ENCODE results near the gene ABI2. TPM values are rescaled to one million over a fixed set of nuclear protein-coding genes. Genes with fewer than 3 reads are reported as not detected.

Gene ABI2
- total RNA-seq, 1 experiment from 2014 or later: 75.6 TPM

DNA sequence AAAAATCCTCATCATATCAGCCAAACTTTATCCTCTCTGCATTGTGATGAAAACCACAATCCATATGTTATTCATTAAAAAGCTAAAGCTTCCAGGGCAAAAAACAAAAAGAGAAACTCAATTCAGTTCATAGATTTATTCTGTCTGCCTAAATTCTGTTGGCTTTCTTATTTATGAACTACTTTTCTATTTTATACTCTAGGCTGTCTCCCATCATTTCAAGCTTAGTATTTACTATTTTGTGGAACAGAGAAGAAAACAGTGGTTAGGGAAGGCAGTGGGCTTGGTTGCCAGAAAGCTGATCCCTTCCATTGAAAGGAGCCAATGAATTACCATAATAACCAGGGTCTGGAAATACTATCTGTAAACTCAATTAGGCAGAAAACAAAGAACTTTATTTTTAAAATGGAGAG lies 135.1 kb downstream of the ABI2 start:
- DNase-seq (ENCODE audit: low read depth, low spot score): no peak
- no peak overlapping the region for H3K4me2 ChIP-seq (ENCODE audit: low read length)
- ATAC-seq: no peak
- no peak overlapping the region for H3K9ac ChIP-seq (ENCODE audit: low read length)
- RAD21 ChIA-PET (ENCODE audit: low non-redundant PET in 1 of 2, low total read pairs in 2 of 2, uncharacterized antibody in 2 of 2, unreplicated experiment in 2 of 2): no interaction called here
- TF ChIP-seq JUND (IDR thresholded peaks at IDR 0.05) (no peak), FOSL1 (IDR thresholded peaks at IDR 0.05; ENCODE audit: low read depth) (no peak)
- intact Hi-C loops (cut with micrococcal nuclease): no loop called here
- H3K4me1 ChIP-seq (ENCODE audit: control insufficient read depth in 1 of 2, insufficient read depth in 2 of 2, low read length in 2 of 2): no peaks in the 10 kb centered on the region
- no peaks in the 10 kb centered on the region for H3K9me2 ChIP-seq (ENCODE audit: insufficient read depth)
- no peaks in the 10 kb centered on the region for H3K27me3 ChIP-seq (ENCODE audit: insufficient read depth, low read length)
- no peaks in the 10 kb centered on the region for H3K9me3 ChIP-seq (ENCODE audit: control insufficient read depth in 1 of 2, insufficient read depth in 1 of 2, low read depth in 1 of 2, low read length in 2 of 2)
- POLR2A ChIA-PET: no interaction called here
- H4K20me1 ChIP-seq (ENCODE audit: insufficient read depth): no peaks in the 10 kb centered on the region
- no TSS peak for BruUV-seq (replicated peaks)
- no peak overlapping the region for H3K4me3 ChIP-seq (replicated peaks in 1 of 2; ENCODE audit: low read depth in 1 of 2, low read length in 2 of 2)
- H3K27ac ChIP-seq (ENCODE audit: low read depth, low read length): no peak overlapping the region
- peaks cover 0 to 4% of the 10 kb centered on the region in 2 experiments; a peak in 1 of 4 replicates for H3K36me3 ChIP-seq (ENCODE audit: control insufficient read depth in 1 of 2, insufficient read depth in 2 of 2, low read length in 2 of 2)
- H2AFZ ChIP-seq (ENCODE audit: low read depth, low read length, poor library complexity, severe bottlenecking): no peak overlapping the region
- CTCF ChIA-PET: interaction anchor here (0.6 to 1.1 kb wide), 2 partner anchors 10 to 743 kb away, joined by 3 to 4 read pairs; no protein-coding TSS in a partner anchor
- H3K79me2 ChIP-seq (ENCODE audit: insufficient read depth, low read length): no peaks in the 10 kb centered on the region

DNA sequence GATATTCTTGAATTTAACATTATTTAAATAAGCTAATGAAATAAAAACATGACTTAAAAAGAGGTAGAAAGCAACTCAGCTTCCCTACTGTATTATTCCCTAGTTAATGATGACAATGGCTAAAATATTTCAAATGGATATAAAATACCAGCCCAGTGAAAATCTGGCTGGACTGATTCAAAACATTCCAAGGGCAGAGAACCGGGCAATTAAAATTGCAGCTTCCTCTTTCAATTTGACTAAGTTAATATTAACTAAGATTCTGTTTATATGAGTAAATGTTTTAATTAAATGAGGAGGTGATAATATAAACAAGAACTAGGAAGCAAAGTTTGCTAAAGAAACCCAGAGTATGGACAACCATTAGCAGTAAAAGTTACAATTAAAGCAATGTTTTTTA lies 141.4 kb downstream of the ABI2 start:
- BruUV-seq (replicated peaks): no TSS peak
- intact Hi-C loops (cut with micrococcal nuclease): no loop called here
- no peaks in the 10 kb centered on the region for H3K27me3 ChIP-seq (ENCODE audit: insufficient read depth, low read length)
- no peaks in the 10 kb centered on the region for H4K20me1 ChIP-seq (ENCODE audit: insufficient read depth)
- no peak overlapping the region for H3K4me2 ChIP-seq (ENCODE audit: low read length)
- ChIA-PET POLR2A (no interaction called here), RAD21 (ENCODE audit: low non-redundant PET in 1 of 2, low total read pairs in 2 of 2, uncharacterized antibody in 2 of 2, unreplicated experiment in 2 of 2) (no interaction called here), CTCF (no interaction called here)
- no peaks in the 10 kb centered on the region for H3K9me2 ChIP-seq (ENCODE audit: insufficient read depth)
- no peak for ATAC-seq
- H3K4me3 ChIP-seq (replicated peaks in 1 of 2; ENCODE audit: low read depth in 1 of 2, low read length in 2 of 2): no peak overlapping the region
- no peak overlapping the region for H2AFZ ChIP-seq (ENCODE audit: low read depth, low read length, poor library complexity, severe bottlenecking)
- H3K27ac ChIP-seq (ENCODE audit: low read depth, low read length): no peak overlapping the region
- no peak for DNase-seq (ENCODE audit: low read depth, low spot score)
- H3K36me3 ChIP-seq (ENCODE audit: control insufficient read depth in 1 of 2, insufficient read depth in 2 of 2, low read length in 2 of 2): no peaks in the 10 kb centered on the region
- H3K9me3 ChIP-seq (ENCODE audit: control insufficient read depth in 1 of 2, insufficient read depth in 1 of 2, low read depth in 1 of 2, low read length in 2 of 2): no peaks in the 10 kb centered on the region
- no peak overlapping the region for H3K9ac ChIP-seq (ENCODE audit: low read length)
- H3K79me2 ChIP-seq (ENCODE audit: insufficient read depth, low read length): no peaks in the 10 kb centered on the region
- no peak for TF ChIP-seq YY1 (IDR thresholded peaks at IDR 0.05; ENCODE audit: extremely low read depth, insufficient replicate concordance, low read depth, low read length)
- no peaks in the 10 kb centered on the region for H3K4me1 ChIP-seq (ENCODE audit: control insufficient read depth in 1 of 2, insufficient read depth in 2 of 2, low read length in 2 of 2)

DNA sequence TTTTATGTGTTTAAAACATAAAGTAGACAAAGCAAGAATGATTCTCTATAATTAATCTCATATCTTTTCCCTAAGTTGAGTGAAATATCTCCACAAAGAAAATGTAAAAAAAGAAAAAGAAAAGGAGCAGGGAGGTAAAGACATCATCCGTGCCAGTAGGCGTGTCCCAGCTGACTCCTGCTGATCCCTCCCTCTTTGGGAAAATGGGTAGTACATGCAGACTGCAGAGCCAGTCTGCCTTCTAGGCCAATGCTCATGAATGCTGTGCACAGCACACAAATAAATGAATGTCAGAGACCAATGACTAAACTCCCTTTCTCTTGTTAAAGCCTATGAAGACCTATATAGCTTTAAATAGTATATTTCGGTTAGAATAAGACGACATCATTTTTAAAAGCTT lies 142.2 kb downstream of the ABI2 start:
- no peak for ATAC-seq
- H3K4me2 ChIP-seq (ENCODE audit: low read length): no peak overlapping the region
- no peaks in the 10 kb centered on the region for H3K27me3 ChIP-seq (ENCODE audit: insufficient read depth, low read length)
- H3K27ac ChIP-seq (ENCODE audit: low read depth, low read length): no peak overlapping the region
- intact Hi-C loops (cut with micrococcal nuclease): no loop called here
- ChIA-PET POLR2A (no interaction called here), CTCF (no interaction called here), RAD21 (ENCODE audit: low non-redundant PET in 1 of 2, low total read pairs in 2 of 2, uncharacterized antibody in 2 of 2, unreplicated experiment in 2 of 2) (no interaction called here)
- H3K4me3 ChIP-seq (replicated peaks in 1 of 2; ENCODE audit: low read depth in 1 of 2, low read length in 2 of 2): no peak overlapping the region
- no peaks in the 10 kb centered on the region for H4K20me1 ChIP-seq (ENCODE audit: insufficient read depth)
- no peaks in the 10 kb centered on the region for H3K79me2 ChIP-seq (ENCODE audit: insufficient read depth, low read length)
- no peaks in the 10 kb centered on the region for H3K9me2 ChIP-seq (ENCODE audit: insufficient read depth)
- DNase-seq (ENCODE audit: low read depth, low spot score): no peak
- H3K9me3 ChIP-seq (ENCODE audit: control insufficient read depth in 1 of 2, insufficient read depth in 1 of 2, low read depth in 1 of 2, low read length in 2 of 2): no peaks in the 10 kb centered on the region
- H2AFZ ChIP-seq (ENCODE audit: low read depth, low read length, poor library complexity, severe bottlenecking): no peak overlapping the region
- H3K36me3 ChIP-seq (ENCODE audit: control insufficient read depth in 1 of 2, insufficient read depth in 2 of 2, low read length in 2 of 2): no peaks in the 10 kb centered on the region
- no peak overlapping the region for H3K9ac ChIP-seq (ENCODE audit: low read length)
- no peak for TF ChIP-seq RAD21 (IDR thresholded peaks at IDR 0.05; ENCODE audit: low read depth)
- TF ChIP-seq ZFX (IDR thresholded peaks at IDR 0.05): no peak
- TF ChIP-seq EGR1 (IDR thresholded peaks at IDR 0.05; ENCODE audit: low read depth): no peak
- TF ChIP-seq SP1 (IDR thresholded peaks at IDR 0.05; ENCODE audit: low read depth): no peak
- TF ChIP-seq POLR2AphosphoS5 (IDR thresholded peaks at IDR 0.05; ENCODE audit: low read depth, low read length): no peak
- TF ChIP-seq, protein P1, sequence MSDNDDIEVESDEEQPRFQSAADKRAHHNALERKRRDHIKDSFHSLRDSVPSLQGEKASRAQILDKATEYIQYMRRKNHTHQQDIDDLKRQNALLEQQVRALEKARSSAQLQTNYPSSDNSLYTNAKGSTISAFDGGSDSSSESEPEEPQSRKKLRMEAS (IDR thresholded peaks at IDR 0.05): no peak
- no peak for TF ChIP-seq SIN3A (IDR thresholded peaks at IDR 0.05; ENCODE audit: low read depth)
- H3K4me1 ChIP-seq (ENCODE audit: control insufficient read depth in 1 of 2, insufficient read depth in 2 of 2, low read length in 2 of 2): no peaks in the 10 kb centered on the region
- BruUV-seq (replicated peaks): no TSS peak

Measured in HCT116 (cell line).